H1 (cell line): ENCODE data around the gene FOXN3. TPM values are rescaled to one million over a fixed set of nuclear protein-coding genes. Genes with fewer than 3 reads are reported as not detected.

Experiments
- CBX5 ChIP-seq: fragments of 300-800, 300-1000 bp; sonication (generic); IDR thresholded peaks from 2 replicates; pipeline ENCODE4 v1.7.1; 2016; ENCODE audit warnings: antibody characterized with exemption, low read length, low read depth
- CHD1 ChIP-seq: IDR thresholded peaks from 2 replicates; pipeline ENCODE4 v1.6.1; 2012; ENCODE audit warnings: low read depth, low read length, improper control_type of control experiment
- NANOG ChIP-seq: IDR thresholded peaks from 2 replicates; pipeline ENCODE4 v1.6.1; 2011; ENCODE audit warnings: low read length, low read depth, mild to moderate bottlenecking, inconsistent platforms; ENCODE audit not compliant: insufficient read depth, poor library complexity, severe bottlenecking
- TAF7 ChIP-seq: optimal IDR thresholded peaks from 2 replicates; pipeline ENCODE3; 2011; ENCODE audit warnings: low read depth, mild to moderate bottlenecking, inconsistent platforms, low read length, moderate library complexity, borderline replicate concordance
- polyA plus RNA-seq, 7 experiments: library from polyadenylated mRNA; depleted of rRNA in 3 of 7; stranded (reverse) in 5 of 7; unstranded in 2 of 7; fragments of >200 nt in 5 of 7; fragments of 200-250 nt in 2 of 7; gene quantifications; 1 replicate in 5 of 7; 2 replicates in 1 of 7; 4 replicates in 1 of 7; pipeline versions ENCODE4 v1.2.1 to v1.2.3, GENCODE V29; 2011 to 2013; ENCODE audit warnings: missing spikeins in 2 of 7, mixed read lengths in 2 of 7
- total RNA-seq: library from RNA; stranded (reverse); fragmentation: NEBNext Ultra II Directional; extraction: Animal tissue kit (Norgen Biotek cat#: 25700); gene quantifications from 2 replicates; pipeline ENCODE4 v1.2.1, GENCODE V29; 2021

Gene FOXN3
- total and polyA plus RNA-seq, 2 of the 8 experiments (the other 6 are each of a cell fraction or from before 2014, with no cell fraction given) = 52.6 to 178 TPM

GRCh38 chr14:89369656-89370055 is 47.4 kb downstream of the FOXN3 start (continued):
- no peak for TF ChIP-seq NANOG
- TF ChIP-seq TAF7 = no peak
- TF ChIP-seq CBX5 = no peak
- TF ChIP-seq CHD1 = no peak
